H1 (cell line): ENCODE data around the gene PLEKHN1. TPM values are rescaled to one million over a fixed set of nuclear protein-coding genes. Genes with fewer than 3 reads are reported as not detected.

ENCODE experiments used
- CTCF ChIA-PET: fragments of 300-600 bp; sonication (Branson Sonifier 250); formaldehyde crosslinking; loops from one replicate; lab custom pipeline; 2021; ENCODE audit not compliant: partially characterized antibody; lab: Charles Lee
- POLR2A ChIA-PET: fragments of 300-600 bp; sonication (Branson Sonifier 250); formaldehyde crosslinking; loops from one replicate; lab custom pipeline; 2021; ENCODE audit warnings: inconsistent platforms; ENCODE audit not compliant: partially characterized antibody; lab: Charles Lee
- DNase-seq, 2 experiments: peaks; one replicate each; pipeline versions ENCODE4 v3.0.0 to v3.0.0-alpha.2; 2010 to 2022; ENCODE audit warnings: low spot score in 2 of 2, low read depth in 1 of 2, mixed read lengths in 1 of 2
- FAIRE-seq: peaks from 2 replicates; lab custom pipeline; 2011; peaks lifted over from hg19 to GRCh38; lab: Jason Lieb, UNC
- H2AFZ ChIP-seq: 2 replicates; pipeline ENCODE4 v1.8.1; 2012; ENCODE audit warnings: low read length, inconsistent platforms
- H2AK5ac ChIP-seq: 2 replicates; pipeline ENCODE4 v1.6.1; 2013; ENCODE audit warnings: low read depth, low read length
- H2BK120ac ChIP-seq: replicated peaks from 2 replicates; pipeline ENCODE3; 2013; ENCODE audit warnings: low read depth, low read length, inconsistent platforms
- H2BK12ac ChIP-seq: 2 replicates; pipeline ENCODE4 v1.6.1; 2013; ENCODE audit warnings: low read depth, low read length
- H2BK15ac ChIP-seq: 2 replicates; pipeline ENCODE4 v1.6.1; 2013; ENCODE audit warnings: low read length
- H2BK20ac ChIP-seq: 2 replicates; pipeline ENCODE4 v1.6.1; 2013; ENCODE audit warnings: low read length
- H2BK5ac ChIP-seq: 2 replicates; pipeline ENCODE4 v1.6.1; 2013; ENCODE audit warnings: low read depth, low read length
- H3K14ac ChIP-seq: 2 replicates; pipeline ENCODE4 v1.6.1; 2013; ENCODE audit warnings: inconsistent platforms; ENCODE audit not compliant: insufficient read length
- H3K18ac ChIP-seq: 2 replicates; pipeline ENCODE4 v1.6.1; 2013; ENCODE audit warnings: low read length; ENCODE audit errors: extremely low read depth
- H3K23ac ChIP-seq: 2 replicates; pipeline ENCODE4 v1.6.1; 2013; ENCODE audit warnings: inconsistent platforms; ENCODE audit not compliant: insufficient read length
- H3K23me2 ChIP-seq: 2 replicates; pipeline ENCODE4 v1.6.1; 2013; ENCODE audit warnings: low read depth, low read length
- H3K27ac ChIP-seq: 2 replicates; pipeline ENCODE4 v1.6.1; 2011; ENCODE audit warnings: low read depth, low read length, inconsistent platforms
- H3K27me3 ChIP-seq, 4 experiments: replicated peaks in 1 of 4; 1 replicate in 1 of 4; 2 replicates in 3 of 4; pipeline versions ENCODE4 v1.6.1 to v1.8.1; 2011 to 2013; ENCODE audit warnings: low read length in 3 of 4, mild to moderate bottlenecking in 3 of 4, inconsistent platforms in 2 of 4, mixed read lengths in 2 of 4, moderate library complexity in 1 of 4; ENCODE audit not compliant: control insufficient read depth in 3 of 4, insufficient read depth in 3 of 4; ENCODE audit errors: extremely low read depth in 1 of 4
- H3K36me3 ChIP-seq, 4 experiments: 2 replicates each; pipeline versions ENCODE4 v1.6.1 to v1.8.1; 2011 to 2013; ENCODE audit warnings: mild to moderate bottlenecking in 4 of 4, low read length in 3 of 4, moderate library complexity in 2 of 4, control low read depth in 1 of 4, inconsistent platforms in 1 of 4; ENCODE audit not compliant: insufficient read depth in 4 of 4, control insufficient read depth in 2 of 4
- H3K4ac ChIP-seq: replicated peaks from 2 replicates; pipeline ENCODE3; 2013; ENCODE audit warnings: low read length, low read depth, mixed read lengths, inconsistent platforms; ENCODE audit not compliant: insufficient read length
- H3K4me1 ChIP-seq, 4 experiments: replicated peaks in 1 of 4; 1 replicate in 1 of 4; 2 replicates in 3 of 4; pipeline versions ENCODE4 v1.6.1 to v1.8.1; 2011 to 2013; ENCODE audit warnings: low read length in 3 of 4, inconsistent platforms in 2 of 4, mixed read lengths in 1 of 4; ENCODE audit not compliant: insufficient read depth in 4 of 4, control insufficient read depth in 3 of 4
- H3K4me2 ChIP-seq, 2 experiments: 2 replicates each; pipeline versions ENCODE4 v1.6.1 to v1.8.1; 2011 to 2013; ENCODE audit warnings: low read depth in 2 of 2, low read length in 2 of 2, control low read depth in 1 of 2, inconsistent platforms in 1 of 2, mild to moderate bottlenecking in 1 of 2; ENCODE audit not compliant: insufficient read depth in 1 of 2
- H3K4me3 ChIP-seq, 4 experiments: fragments of 200-600, 300-600 bp in 1 of 4; sonication (generic), shearing (Covaris generic), sonication (Bioruptor Twin) in 1 of 4; 2 replicates each; pipeline versions ENCODE4 v1.5.1 to v1.8.1; 2011 to 2016; ENCODE audit warnings: low read length in 4 of 4, low read depth in 3 of 4, control low read depth in 2 of 4, inconsistent platforms in 2 of 4, mild to moderate bottlenecking in 2 of 4, mixed read lengths in 1 of 4, moderate library complexity in 1 of 4; ENCODE audit not compliant: insufficient read depth in 2 of 4; ENCODE audit errors: extremely low read depth in 1 of 4
- H3K56ac ChIP-seq: replicated peaks from 2 replicates; pipeline ENCODE3; 2013; ENCODE audit warnings: low read depth, mild to moderate bottlenecking, mixed read lengths, low read length, inconsistent platforms; ENCODE audit not compliant: insufficient read length
- H3K79me1 ChIP-seq: 2 replicates; pipeline ENCODE4 v1.6.1; 2013; ENCODE audit warnings: low read depth, low read length, control low read depth
- H3K79me2 ChIP-seq, 2 experiments: 2 replicates each; pipeline versions ENCODE4 v1.6.1 to v1.8.1; 2012 to 2013; ENCODE audit warnings: low read length in 2 of 2, mild to moderate bottlenecking in 2 of 2, inconsistent platforms in 1 of 2; ENCODE audit not compliant: insufficient read depth in 2 of 2, control insufficient read depth in 1 of 2
- H3K9ac ChIP-seq, 4 experiments: replicated peaks in 1 of 4; 1 replicate in 1 of 4; 2 replicates in 3 of 4; pipeline versions ENCODE4 v1.6.1 to v1.8.1; 2011 to 2013; ENCODE audit warnings: low read depth in 3 of 4, low read length in 3 of 4, control low read depth in 2 of 4, mild to moderate bottlenecking in 2 of 4, moderate library complexity in 2 of 4, inconsistent platforms in 1 of 4; ENCODE audit errors: extremely low read depth in 1 of 4
- H3K9me3 ChIP-seq, 2 experiments: 2 replicates each; pipeline versions ENCODE4 v1.6.1 to v1.8.1; 2012 to 2013; ENCODE audit warnings: mild to moderate bottlenecking in 2 of 2, moderate library complexity in 2 of 2, control low read depth in 1 of 2, inconsistent platforms in 1 of 2, low read depth in 1 of 2, low read length in 1 of 2, mixed read lengths in 1 of 2; ENCODE audit not compliant: insufficient read depth in 2 of 2
- H4K20me1 ChIP-seq, 2 experiments: replicated peaks in 1 of 2; 2 replicates each; pipeline versions ENCODE3 to v1.8.1; 2011 to 2013; ENCODE audit warnings: inconsistent platforms in 2 of 2, low read length in 2 of 2, mild to moderate bottlenecking in 1 of 2; ENCODE audit not compliant: insufficient read depth in 2 of 2, control insufficient read depth in 1 of 2
- H4K5ac ChIP-seq: 2 replicates; pipeline ENCODE4 v1.6.1; 2013; ENCODE audit warnings: low read length, low read depth, mixed read lengths, inconsistent platforms; ENCODE audit not compliant: insufficient read length
- H4K8ac ChIP-seq: 2 replicates; pipeline ENCODE4 v1.8.0; 2013; ENCODE audit warnings: mild to moderate bottlenecking, moderate library complexity, low read length, inconsistent platforms; ENCODE audit not compliant: insufficient read depth; ENCODE audit errors: extremely low read depth
- H4K91ac ChIP-seq: replicated peaks from 2 replicates; pipeline ENCODE3; 2013; ENCODE audit warnings: low read length, mixed read lengths, inconsistent platforms; ENCODE audit not compliant: insufficient read length
- CHD2 ChIP-seq: IDR thresholded peaks from 2 replicates; pipeline ENCODE4 v1.6.1; 2012; ENCODE audit warnings: low read length, improper control_type of control experiment
- WGBS, 2 experiments: shearing (Covaris generic) in 1 of 2; methylation state at CpG; one replicate each; pipeline versions ENCODE4 v1.1.6 to v1.1.7; 2013 to 2015; ENCODE audit warnings: low lambda C conversion rate in 2 of 2, mixed read lengths in 2 of 2, inconsistent platforms in 1 of 2, low coverage in 1 of 2, missing lambda C conversion rate in 1 of 2; ENCODE audit not compliant: insufficient replicate concordance in 2 of 2, insufficient coverage in 1 of 2, insufficient read length in 1 of 2; ENCODE audit errors: extremely low coverage in 1 of 2, missing lambda C conversion rate in 1 of 2; 5-methylcytosine and 5-hydroxymethylcytosine counted together
- polyA plus RNA-seq, 7 experiments: library from polyadenylated mRNA; depleted of rRNA in 3 of 7; stranded (reverse) in 5 of 7; unstranded in 2 of 7; fragments of >200 nt in 5 of 7; fragments of 200-250 nt in 2 of 7; gene quantifications; 1 replicate in 5 of 7; 2 replicates in 1 of 7; 4 replicates in 1 of 7; pipeline versions ENCODE4 v1.2.1 to v1.2.3, GENCODE V29; 2011 to 2013; ENCODE audit warnings: missing spikeins in 2 of 7, mixed read lengths in 2 of 7
- total RNA-seq: library from RNA; stranded (reverse); fragmentation: NEBNext Ultra II Directional; extraction: Animal tissue kit (Norgen Biotek cat#: 25700); gene quantifications from 2 replicates; pipeline ENCODE4 v1.2.1, GENCODE V29; 2021

The PLEKHN1 gene
- total and polyA plus RNA-seq, 2 of the 8 experiments (the other 6 are each of a cell fraction or from before 2014, with no cell fraction given), result 0.39 to 1.5 TPM

- H2BK20ac ChIP-seq, result no peak overlapping the region
- WGBS, 2 experiments, result 53% methylated on average over 14 of the region's 57 CpGs; no CpG with 5 or more reads in 1 of the 2 experiments
- POLR2A ChIA-PET, result interaction anchor here (0.8 to 8.8 kb wide), 6 partner anchors 8 to 99 kb away, joined by 3 to 65 read pairs (median 3); no protein-coding TSS in a partner anchor
These were observed 6.4 kb upstream of the PLEKHN1 start for GRCh38 chr1:959731-960362.

More at GRCh38 chr1:959731-960362, 6.4 kb upstream of the PLEKHN1 start:
- CTCF ChIA-PET, result interaction anchor here (1.0 to 1.8 kb wide), 4 partner anchors 15 to 58 kb away, joined by 3 to 4 read pairs (median 4); no protein-coding TSS in a partner anchor
- no peak overlapping the region for H4K5ac ChIP-seq
- H3K14ac ChIP-seq, result no peak overlapping the region
- H2AK5ac ChIP-seq, result no peak overlapping the region
- H3K4ac ChIP-seq, result no peak overlapping the region
- no peak overlapping the region for H3K56ac ChIP-seq
- H2AFZ ChIP-seq, result no peak overlapping the region
- no peak for TF ChIP-seq CHD2
- H2BK12ac ChIP-seq, result no peak overlapping the region
- H2BK120ac ChIP-seq, result no peak overlapping the region
- peaks cover 2 to 33% (median 19%) of the 10 kb centered on the region in 4 experiments for H3K36me3 ChIP-seq
- peaks cover 4 to 19% (median 14%) of the 10 kb centered on the region in 4 experiments for H3K27me3 ChIP-seq
- H2BK5ac ChIP-seq, result no peak overlapping the region
- DNase-seq, result no peak
- no peak for FAIRE-seq
- H3K23ac ChIP-seq, result no peak overlapping the region
- peaks cover 0 to 9% (median 3%) of the 10 kb centered on the region in 4 experiments; a peak in 5 of 7 replicates for H3K4me1 ChIP-seq
- H3K23me2 ChIP-seq, result peaks cover 10% of the 10 kb centered on the region
- peaks cover 0 to 14% of the 10 kb centered on the region in 2 experiments; a peak in 3 of 4 replicates for H3K79me2 ChIP-seq
- peak overlapping the region; percentile 79 for H4K8ac ChIP-seq
- H3K4me3 ChIP-seq, result peak overlapping the region; percentile 49 to 100 (median 58); a peak in 7 of 8 replicates
- H4K20me1 ChIP-seq, result peaks cover 13 to 29% of the 10 kb centered on the region in 2 experiments
- no peaks in the 10 kb centered on the region; a peak in 1 of 4 replicates for H3K9me3 ChIP-seq
- no peak overlapping the region for H2BK15ac ChIP-seq
- H3K18ac ChIP-seq, result no peak overlapping the region
- peaks cover 14% of the 10 kb centered on the region for H3K79me1 ChIP-seq
- no peak overlapping the region for H3K27ac ChIP-seq
- H3K4me2 ChIP-seq, result peak overlapping the region; percentile 13 to 81
- no peak overlapping the region for H4K91ac ChIP-seq
- no peak overlapping the region for H3K9ac ChIP-seq
